Measurements from ENCODE around the gene CACNA2D2.

DNA sequence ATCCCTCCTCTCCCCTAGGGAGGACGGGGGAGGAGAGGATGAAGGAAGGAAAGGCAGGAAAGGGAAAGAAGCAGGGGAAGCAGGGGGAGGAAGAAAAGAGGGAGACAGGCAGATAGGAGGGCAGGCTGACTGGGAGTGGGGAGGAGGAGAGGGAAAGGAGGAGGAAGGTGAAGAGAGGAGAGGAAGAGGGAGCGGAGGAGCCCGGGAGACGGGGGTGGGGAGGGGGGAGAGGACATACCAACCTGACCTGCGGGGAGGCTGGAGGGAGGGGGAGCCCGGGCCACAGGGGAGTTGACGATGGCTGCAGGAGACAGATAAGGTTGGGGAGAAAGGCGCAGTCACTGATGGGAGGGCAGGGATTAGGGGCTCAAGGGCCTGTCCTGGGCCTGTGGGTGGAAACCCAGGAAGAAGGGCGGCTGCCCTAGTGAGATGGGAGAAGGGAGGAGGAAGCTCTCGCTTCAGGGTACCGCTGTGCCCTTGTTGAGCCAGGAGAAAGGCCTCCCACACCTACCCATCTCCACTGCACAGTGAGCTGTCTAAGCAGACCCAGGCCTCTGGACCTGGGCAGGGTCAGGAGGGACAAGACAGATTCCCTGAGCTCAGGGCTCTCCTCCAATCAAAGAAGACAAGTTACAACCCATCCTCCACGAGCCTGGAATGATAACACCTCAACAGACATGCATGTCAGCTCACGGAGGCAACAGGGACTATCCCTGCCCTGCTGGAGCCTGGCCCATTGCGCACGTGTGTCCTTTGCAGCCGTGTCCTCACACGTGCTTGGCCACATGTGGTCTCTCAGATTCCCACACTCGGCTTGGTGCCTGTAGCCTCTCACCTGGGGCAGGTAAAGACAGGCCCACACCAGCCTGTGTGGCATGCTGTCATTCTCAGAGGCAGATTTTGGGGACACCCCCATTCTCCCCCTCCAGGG, 36.2 kb upstream of the CACNA2D2 start:
- TF ChIP-seq, protein P1, sequence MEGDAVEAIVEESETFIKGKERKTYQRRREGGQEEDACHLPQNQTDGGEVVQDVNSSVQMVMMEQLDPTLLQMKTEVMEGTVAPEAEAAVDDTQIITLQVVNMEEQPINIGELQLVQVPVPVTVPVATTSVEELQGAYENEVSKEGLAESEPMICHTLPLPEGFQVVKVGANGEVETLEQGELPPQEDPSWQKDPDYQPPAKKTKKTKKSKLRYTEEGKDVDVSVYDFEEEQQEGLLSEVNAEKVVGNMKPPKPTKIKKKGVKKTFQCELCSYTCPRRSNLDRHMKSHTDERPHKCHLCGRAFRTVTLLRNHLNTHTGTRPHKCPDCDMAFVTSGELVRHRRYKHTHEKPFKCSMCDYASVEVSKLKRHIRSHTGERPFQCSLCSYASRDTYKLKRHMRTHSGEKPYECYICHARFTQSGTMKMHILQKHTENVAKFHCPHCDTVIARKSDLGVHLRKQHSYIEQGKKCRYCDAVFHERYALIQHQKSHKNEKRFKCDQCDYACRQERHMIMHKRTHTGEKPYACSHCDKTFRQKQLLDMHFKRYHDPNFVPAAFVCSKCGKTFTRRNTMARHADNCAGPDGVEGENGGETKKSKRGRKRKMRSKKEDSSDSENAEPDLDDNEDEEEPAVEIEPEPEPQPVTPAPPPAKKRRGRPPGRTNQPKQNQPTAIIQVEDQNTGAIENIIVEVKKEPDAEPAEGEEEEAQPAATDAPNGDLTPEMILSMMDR (conservative IDR thresholded peaks at IDR 0.05; ENCODE audit: low read depth, low read length), result no peak
- TF ChIP-seq MAFK (IDR thresholded peaks at IDR 0.05; ENCODE audit: low read depth, low read length) (no peak), MXI1 (IDR thresholded peaks at IDR 0.05; ENCODE audit: borderline replicate concordance, low read depth, low read length) (no peak)
